Effector CD8-positive, alpha-beta T cell (primary cell): ENCODE data around the gene CACNG6.

Source experiments
- DNase-seq: peaks from one replicate; lab custom pipeline; 2025; lab: John Stamatoyannopoulos, UW

CACNG6 gene

DNA sequence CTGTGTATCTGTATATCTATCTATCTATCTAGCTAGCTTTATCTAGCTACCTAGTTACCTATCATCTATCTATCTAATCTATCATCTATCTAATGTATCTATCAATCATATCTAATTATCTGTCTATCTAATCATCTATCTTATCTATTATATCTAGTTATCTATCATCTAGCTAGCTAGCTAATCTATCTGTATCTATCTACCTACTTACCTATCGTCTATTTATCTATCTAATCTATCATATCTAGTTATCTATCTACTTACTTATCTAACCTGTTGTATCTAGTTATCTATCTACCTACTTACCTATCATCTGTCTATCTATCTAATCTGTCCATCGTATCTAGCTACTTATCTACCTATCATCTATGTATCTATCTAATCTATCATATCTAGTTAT is 54.3 kb downstream of the CACNG6 start:
- DNase-seq = no peak

DNA sequence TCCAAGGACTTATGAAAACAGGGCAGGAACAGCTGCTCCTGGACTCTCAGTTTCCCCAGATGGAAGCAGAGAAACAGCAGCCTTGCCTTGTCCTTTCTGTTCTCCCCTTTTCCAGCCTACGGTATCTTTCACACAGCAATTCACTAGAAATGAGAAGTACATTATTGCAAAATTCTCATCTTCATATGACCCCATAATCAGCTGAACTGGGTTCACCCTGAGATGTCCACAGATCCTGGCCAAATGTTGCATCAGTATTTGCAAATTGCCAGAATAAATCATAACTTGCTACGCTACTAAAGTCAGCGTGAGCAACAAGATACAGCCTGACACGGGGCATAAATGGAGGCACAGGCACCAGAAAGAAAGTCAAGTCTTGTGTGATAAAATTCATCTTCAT is 56.2 kb downstream of the CACNG6 start:
- no peak for DNase-seq
